ENCODE measurements around the gene NCKAP5. TPM values are rescaled to one million over a fixed set of nuclear protein-coding genes. Genes with fewer than 3 reads are reported as not detected.

Gene NCKAP5
- polyA plus RNA-seq, 1 experiment = 16.6 TPM

DNA sequence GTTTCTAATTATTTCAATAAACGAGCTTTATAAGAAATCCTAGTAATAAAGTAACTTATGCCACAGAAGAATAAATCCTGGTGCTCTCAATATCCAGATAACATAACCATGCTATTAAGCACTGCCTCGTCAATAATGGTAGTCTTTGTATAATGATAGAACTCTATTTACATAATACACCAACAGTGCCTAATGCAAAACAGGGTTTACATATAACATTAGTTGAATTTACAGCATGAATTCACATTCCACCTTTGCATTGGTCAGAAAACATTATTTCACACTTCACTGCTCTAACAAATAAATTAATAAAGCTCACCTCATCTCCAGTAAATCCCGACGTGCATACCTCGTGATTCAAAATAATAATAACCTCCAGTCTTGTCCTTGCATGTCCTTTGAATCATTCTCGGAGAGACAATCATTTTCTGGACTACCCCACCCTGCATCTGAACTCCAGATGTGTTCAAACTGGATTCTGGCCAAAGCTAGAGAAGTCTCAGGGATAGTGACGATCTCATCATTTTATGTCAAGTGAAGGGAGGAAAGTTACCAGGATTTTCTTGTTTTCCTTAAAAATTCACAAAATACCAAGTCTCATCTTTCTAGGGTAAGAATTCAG, 189.2 kb downstream of the NCKAP5 start:
- TF ChIP-seq, protein P1, sequence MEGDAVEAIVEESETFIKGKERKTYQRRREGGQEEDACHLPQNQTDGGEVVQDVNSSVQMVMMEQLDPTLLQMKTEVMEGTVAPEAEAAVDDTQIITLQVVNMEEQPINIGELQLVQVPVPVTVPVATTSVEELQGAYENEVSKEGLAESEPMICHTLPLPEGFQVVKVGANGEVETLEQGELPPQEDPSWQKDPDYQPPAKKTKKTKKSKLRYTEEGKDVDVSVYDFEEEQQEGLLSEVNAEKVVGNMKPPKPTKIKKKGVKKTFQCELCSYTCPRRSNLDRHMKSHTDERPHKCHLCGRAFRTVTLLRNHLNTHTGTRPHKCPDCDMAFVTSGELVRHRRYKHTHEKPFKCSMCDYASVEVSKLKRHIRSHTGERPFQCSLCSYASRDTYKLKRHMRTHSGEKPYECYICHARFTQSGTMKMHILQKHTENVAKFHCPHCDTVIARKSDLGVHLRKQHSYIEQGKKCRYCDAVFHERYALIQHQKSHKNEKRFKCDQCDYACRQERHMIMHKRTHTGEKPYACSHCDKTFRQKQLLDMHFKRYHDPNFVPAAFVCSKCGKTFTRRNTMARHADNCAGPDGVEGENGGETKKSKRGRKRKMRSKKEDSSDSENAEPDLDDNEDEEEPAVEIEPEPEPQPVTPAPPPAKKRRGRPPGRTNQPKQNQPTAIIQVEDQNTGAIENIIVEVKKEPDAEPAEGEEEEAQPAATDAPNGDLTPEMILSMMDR (IDR thresholded peaks at IDR 0.05; ENCODE audit: low read depth, low read length) = no peak
- CTCF ChIA-PET = interaction anchor here (1.2 to 1.4 kb wide), 2 partner anchors 182 to 183 kb away, joined by 3 read pairs; no protein-coding TSS in a partner anchor
- POLR2A ChIA-PET = no interaction called here
- Histone ChIP-seq H3K4me3 (ENCODE audit: low read depth, low read length) (no peak overlapping the region), H3K9me3 (ENCODE audit: control insufficient read depth, insufficient read depth, low read length) (no peaks in the 10 kb centered on the region), H3K27ac (ENCODE audit: low read depth, low read length) (no peak overlapping the region), H3K27me3 (ENCODE audit: control insufficient read depth, insufficient read depth, low read length) (no peaks in the 10 kb centered on the region)
- DNase-seq (ENCODE audit: low read depth, low spot score) = no peak

DNA sequence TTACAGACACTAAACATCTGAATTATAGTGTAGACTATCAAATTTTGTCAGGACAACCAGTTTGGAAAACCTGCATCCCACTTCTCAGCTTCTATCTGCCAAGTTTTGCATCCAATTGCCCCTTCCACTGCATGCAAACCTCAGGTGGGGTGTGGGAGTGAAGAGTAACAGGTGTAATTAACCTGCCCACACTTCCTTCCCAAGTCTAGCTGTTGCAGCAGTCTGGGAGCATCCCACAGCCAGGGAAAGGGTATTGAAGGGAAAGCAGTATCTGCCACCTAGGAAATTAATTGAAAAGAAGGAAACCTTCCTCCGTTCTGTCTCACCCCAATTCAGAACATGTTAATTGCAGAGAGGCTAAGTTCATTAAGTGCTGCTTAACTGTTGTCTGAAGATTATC, 189.9 kb downstream of the NCKAP5 start:
- Histone ChIP-seq H3K4me3 (ENCODE audit: low read depth, low read length) (no peak overlapping the region), H3K27me3 (ENCODE audit: control insufficient read depth, insufficient read depth, low read length) (no peaks in the 10 kb centered on the region), H3K9me3 (ENCODE audit: control insufficient read depth, insufficient read depth, low read length) (no peaks in the 10 kb centered on the region), H3K27ac (ENCODE audit: low read depth, low read length) (no peak overlapping the region)
- TF ChIP-seq, protein P1 (IDR thresholded peaks at IDR 0.05; ENCODE audit: low read depth, low read length) = no peak
- POLR2A ChIA-PET = no interaction called here
- no peak for DNase-seq (ENCODE audit: low read depth, low spot score)
- CTCF ChIA-PET = interaction anchor here (1.4 kb wide), 1 partner anchor 182 kb away, joined by 3 read pairs; no protein-coding TSS in a partner anchor

DNA sequence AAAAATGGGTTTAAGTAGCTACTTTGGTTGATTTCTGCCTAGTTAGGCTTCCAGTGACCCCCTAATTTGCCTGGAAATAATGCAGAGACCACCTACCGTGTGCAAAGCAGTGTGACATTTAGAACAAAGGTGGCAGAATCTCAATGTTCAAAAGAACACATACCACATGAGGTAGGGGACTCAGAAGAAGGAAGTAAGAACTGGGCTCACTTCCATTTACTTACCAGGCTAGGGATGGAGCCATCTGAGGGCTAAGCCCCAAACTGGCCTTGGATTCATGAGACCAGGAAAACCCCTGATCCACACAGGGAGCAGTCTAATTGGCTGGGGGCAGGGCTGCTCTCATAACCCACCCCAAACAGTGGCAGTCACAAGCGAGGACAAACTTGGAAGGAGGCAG, 190.7 kb downstream of the NCKAP5 start:
- H3K27ac ChIP-seq (ENCODE audit: low read depth, low read length) = no peak overlapping the region

DNA sequence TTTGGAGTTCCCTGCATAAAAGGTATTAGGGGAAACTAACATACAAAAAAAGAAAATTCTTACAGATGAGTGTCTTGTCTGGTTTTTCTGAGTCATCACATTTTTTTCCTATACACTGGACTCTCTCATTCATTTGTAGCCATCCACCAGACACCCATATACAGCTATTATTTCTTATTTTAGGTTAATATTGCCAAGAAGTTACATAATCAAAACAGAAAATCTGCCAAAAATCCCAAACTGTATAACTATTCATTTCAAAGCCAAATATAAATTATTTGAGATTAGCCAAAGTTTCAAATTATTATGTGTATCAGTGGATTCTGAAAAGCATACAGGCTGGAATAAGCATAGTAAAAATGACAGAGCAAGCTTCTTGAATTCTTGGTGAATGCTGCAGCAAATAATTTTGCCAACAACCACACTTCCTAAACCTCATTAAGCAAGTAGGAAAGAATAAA, 191.2 kb downstream of the NCKAP5 start:
- H3K27me3 ChIP-seq (ENCODE audit: control insufficient read depth, insufficient read depth, low read length) = no peaks in the 10 kb centered on the region
- TF ChIP-seq, protein P1 (IDR thresholded peaks at IDR 0.05; ENCODE audit: low read depth, low read length) = no peak
- ChIA-PET POLR2A (no interaction called here), CTCF (interaction anchor here (1.2 kb wide), 1 partner anchor 114 kb away, joined by 4 read pairs; no protein-coding TSS in a partner anchor)
- H3K9me3 ChIP-seq (ENCODE audit: control insufficient read depth, insufficient read depth, low read length) = no peaks in the 10 kb centered on the region
- DNase-seq (ENCODE audit: low read depth, low spot score) = no peak
- no peak overlapping the region for H3K27ac ChIP-seq (ENCODE audit: low read depth, low read length)
- H3K4me3 ChIP-seq (ENCODE audit: low read depth, low read length) = no peak overlapping the region

More for the DNA sequence above, 190.7 kb downstream of the NCKAP5 start:
- TF ChIP-seq, protein P1 (IDR thresholded peaks at IDR 0.05; ENCODE audit: low read depth, low read length) = no peak
- ChIA-PET CTCF (interaction anchor here (1.2 kb wide), 1 partner anchor 115 kb away, joined by 4 read pairs; no protein-coding TSS in a partner anchor), POLR2A (no interaction called here)
- Histone ChIP-seq H3K27me3 (ENCODE audit: control insufficient read depth, insufficient read depth, low read length) (no peaks in the 10 kb centered on the region), H3K4me3 (ENCODE audit: low read depth, low read length) (no peak overlapping the region), H3K9me3 (ENCODE audit: control insufficient read depth, insufficient read depth, low read length) (no peaks in the 10 kb centered on the region)
- no peak for DNase-seq (ENCODE audit: low read depth, low spot score)

DNA sequence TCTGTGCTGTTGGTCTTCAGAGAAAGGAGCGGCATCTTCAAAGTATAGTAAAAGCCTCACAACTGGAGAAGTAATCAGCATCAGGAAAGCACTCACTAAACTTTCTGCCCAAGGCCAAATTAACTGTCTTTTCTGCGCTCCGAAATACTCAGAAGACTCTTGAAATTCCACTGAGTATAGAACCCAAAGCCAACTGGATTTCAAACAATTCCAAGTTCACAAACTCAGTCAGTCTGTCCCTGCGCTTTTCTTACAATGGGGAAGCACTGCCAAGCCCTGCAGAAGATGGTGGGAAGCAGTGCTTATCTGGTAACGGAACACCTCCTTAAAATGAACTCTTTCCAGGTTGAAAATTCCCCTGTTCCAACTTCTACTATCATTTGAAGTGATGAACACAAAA, 193.5 kb downstream of the NCKAP5 start:
- ChIA-PET POLR2A (no interaction called here), CTCF (interaction anchor here (0.6 kb wide), 1 partner anchor 405 kb away, joined by 3 read pairs; no protein-coding TSS in a partner anchor)
- no peak overlapping the region for H3K4me3 ChIP-seq (ENCODE audit: low read depth, low read length)
- TF ChIP-seq, protein P1 (IDR thresholded peaks at IDR 0.05; ENCODE audit: low read depth, low read length) = no peak
- no peaks in the 10 kb centered on the region for H3K9me3 ChIP-seq (ENCODE audit: control insufficient read depth, insufficient read depth, low read length)
- H3K27ac ChIP-seq (ENCODE audit: low read depth, low read length) = no peak overlapping the region
- no peaks in the 10 kb centered on the region for H3K27me3 ChIP-seq (ENCODE audit: control insufficient read depth, insufficient read depth, low read length)
- DNase-seq (ENCODE audit: low read depth, low spot score) = no peak

Data from AG04450 (cell line).